NOMO-1 (cell line): ENCODE measurements around the gene ATF3.
"Not testable (repeated sequence)": the region's sequence is repeated elsewhere in the genome, so short reads cannot be mapped to it uniquely, and the experiment has no call there.

ENCODE experiments used
- DNase-seq, 2 experiments: peaks; one replicate each; lab custom pipeline; 2025; ENCODE audit not compliant: unreplicated experiment in 2 of 2; lab: John Stamatoyannopoulos, UW

ATF3 gene

GRCh38 chr1:212624976-212625501 lies 16.5 kb downstream of the ATF3 start:
- DNase-seq, result no peak

DNA sequence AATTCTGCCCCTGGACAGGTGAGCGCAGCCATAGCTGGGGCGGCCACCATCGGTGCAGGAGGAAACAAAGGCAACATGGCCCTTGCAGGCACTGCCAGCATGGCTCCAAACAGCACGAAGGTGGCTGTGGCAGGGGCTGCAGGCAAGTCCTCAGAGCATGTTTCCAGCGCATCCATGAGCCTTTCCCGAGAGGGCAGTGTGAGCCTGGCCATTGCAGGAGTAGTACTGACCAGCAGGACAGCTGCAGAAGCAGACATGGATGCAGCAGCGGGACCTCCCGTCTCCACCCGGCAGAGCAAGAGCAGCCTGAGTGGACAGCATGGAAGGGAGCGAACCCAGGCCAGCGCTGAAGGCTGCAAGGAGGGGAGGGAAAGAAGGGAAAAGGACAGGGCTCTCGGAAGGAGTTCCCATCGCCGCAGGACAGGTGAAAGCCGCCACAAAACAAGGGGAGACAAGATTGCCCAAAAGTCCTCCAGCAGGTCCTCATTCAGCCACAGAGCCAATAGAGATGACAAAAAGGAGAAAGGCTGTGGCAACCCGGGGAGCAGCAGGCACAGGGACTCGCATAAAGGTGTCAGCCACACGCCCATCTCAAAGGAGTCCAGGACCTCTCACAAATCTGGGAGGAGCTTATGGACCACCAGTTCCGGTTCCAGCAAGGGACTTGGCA lies 17.4 kb downstream of the ATF3 start:
- no peak for DNase-seq

GRCh38 chr1:212628046-212628445 lies 19.5 kb downstream of the ATF3 start:
- DNase-seq, result no peak

GRCh38 chr1:212628813-212629415 lies 20.4 kb downstream of the ATF3 start:
- DNase-seq, result no peak

DNA sequence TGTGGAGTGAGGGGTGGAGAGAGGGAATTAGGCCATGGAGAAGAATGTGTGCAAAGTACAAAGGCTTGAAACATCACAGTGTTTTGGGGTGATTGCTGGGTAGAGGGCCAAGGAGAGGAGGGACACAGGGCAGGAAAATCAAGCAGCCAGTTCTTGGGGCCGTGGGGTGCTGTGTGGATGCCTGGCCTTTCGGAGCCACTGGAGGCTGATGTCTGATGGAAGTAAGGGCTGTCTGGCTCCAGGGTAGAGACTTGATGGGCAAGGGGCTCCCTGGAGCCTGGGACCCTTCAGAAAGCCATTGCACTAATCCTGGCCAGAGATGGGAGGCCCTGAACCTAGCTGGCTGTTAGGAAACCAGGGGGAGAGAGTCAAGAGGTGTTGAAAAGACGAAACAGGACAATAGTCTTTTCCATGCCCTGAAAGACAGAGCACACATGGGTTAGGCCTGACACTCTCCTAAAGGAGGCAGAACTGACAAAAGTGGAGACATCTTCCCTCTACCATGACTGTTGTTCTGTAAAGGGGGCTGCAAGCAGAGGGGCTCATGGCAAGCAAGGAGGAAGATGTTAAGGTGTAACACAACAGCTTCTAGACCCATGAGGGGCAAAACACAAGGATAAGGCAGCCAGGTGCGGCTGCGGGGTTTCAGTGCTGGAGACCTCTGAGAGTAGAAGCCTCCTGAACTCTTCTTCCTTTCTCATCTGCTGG lies 21.0 kb downstream of the ATF3 start:
- DNase-seq, result no peak

DNA sequence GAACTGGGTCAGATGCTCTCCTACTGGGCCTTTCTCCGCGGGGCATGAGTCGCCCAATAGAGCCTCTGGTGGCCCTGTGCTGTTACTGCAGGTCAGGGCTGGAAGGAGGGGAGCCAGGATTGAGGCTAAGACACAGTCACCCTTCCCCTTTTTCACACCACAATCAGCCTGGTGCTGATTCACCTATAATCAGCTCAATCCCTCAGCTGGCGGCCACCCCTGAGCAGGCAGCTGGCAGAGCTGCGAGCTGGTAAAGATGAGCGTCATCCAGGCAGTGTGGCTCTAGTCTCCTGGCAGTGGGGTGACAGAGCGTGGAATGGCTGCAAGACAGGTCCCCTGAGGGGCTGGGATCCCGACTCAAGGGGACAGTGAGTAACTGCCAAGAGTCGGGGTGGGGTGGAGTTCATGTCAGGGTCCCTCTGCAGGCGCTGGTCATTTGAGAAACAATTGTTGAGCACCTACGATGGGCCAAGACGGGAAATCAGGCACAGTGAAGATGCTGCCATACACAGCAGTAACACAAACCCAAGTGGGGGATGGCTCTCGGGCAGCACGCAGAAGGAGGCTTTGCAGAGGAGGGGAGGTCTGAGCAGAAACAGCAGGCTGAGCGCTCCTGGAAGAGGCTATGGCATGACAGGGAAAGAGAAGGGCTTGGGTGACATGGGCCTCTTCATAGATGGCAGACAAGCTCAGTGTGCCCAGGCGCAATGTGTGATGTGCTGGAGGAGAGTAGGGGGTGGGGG lies 21.8 kb downstream of the ATF3 start:
- DNase-seq, result peak; percentile 90 to 93

DNA sequence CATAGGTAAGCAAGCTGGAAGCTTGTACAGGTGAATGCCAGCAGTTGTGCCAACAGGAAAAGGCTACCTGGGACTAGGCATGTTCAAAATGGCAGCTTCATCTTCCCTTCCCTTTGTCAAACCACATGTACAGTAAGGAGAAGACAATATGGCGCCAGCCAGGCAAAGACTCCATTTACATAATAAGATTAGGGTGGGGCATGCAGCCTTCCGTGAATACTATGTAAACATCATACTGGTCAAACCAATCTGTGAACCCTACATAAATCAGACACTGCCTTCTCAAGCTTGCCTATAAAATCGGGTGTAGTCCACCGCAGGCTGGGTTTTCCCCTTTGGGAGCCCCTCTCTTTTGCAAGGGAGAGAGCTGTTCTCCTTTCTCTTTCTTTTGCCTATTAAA lies 24.6 kb downstream of the ATF3 start:
- DNase-seq, result peak; percentile 57 to 69

GRCh38 chr1:212634252-212634651 lies 25.7 kb downstream of the ATF3 start:
- no peak for DNase-seq

- peak in 1 of 2 experiments; percentile 13 for DNase-seq
Observed at GRCh38 chr1:212635141-212635631, 26.6 kb downstream of the ATF3 start.

DNA sequence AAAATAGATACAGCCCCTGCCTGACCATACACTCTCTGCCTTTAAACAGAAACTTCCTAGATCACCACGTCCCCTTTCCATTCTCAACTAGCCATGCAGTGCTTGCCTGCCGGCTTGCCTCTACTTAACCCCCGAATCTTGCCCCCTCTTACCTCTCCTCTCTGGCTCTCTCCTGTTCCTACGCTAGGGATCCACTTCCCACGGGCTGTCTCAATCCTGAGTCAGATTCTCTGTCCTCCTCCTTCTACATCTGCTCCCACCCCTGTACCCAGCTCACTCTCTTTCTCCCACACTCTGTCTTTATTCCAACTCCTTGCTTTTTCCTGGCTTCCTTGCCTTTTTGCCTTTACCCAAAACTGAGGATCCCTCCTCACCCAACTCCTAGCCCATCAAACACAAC lies 29.3 kb downstream of the ATF3 start:
- DNase-seq, result no peak

DNA sequence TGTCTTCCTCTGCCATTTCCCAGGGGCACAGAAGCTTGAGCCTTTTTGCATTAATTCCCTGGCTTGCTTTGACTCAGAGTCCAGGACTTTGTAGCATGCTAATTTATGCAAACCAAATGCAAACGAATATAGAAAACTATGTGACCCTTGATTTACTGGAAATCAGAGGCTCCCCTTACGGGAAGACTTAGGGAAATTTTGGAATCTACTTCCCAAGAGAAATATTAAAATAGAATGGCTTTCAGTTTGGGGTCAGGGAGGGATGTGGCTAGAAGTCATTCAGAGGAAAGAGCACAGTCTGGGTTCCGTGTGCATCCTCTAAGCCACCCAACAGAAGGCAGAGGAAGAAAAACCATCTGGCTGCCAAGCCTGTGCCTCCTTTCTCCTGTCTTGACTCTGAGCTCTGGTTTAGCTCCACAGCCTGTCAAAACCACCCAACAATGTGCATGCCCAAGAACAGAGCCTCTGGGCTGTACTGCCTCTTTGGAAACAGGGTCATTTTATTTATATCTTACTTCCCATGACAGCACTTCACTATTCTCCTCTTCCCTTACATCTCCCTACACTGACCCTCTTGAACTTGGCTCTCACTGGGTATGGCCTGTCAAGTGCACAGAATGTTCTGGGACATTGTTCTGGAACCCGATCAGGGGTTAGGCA lies 30.1 kb downstream of the ATF3 start:
- DNase-seq, result no peak

DNA sequence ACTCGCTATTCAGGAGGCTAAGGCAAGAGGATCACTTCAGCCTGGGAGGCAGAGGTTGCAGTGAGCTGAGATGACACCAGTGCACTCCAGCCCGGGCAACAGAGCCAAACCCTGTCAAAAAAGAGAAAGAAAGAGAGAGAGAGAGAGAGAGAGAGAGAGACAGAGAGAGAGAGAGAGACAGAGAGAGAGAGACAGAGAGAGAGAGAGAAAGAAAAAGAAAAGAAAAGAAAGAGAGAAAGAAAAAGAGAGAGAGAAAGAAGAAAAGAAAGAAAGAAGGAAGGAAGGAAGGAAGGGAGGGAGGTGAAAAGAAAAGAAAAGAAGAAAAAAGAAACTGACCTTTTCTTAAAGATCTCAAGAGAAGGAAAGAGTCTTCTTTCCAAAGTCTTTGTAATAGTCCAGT lies 31.0 kb downstream of the ATF3 start:
- DNase-seq, result not testable (repeated sequence)

DNA sequence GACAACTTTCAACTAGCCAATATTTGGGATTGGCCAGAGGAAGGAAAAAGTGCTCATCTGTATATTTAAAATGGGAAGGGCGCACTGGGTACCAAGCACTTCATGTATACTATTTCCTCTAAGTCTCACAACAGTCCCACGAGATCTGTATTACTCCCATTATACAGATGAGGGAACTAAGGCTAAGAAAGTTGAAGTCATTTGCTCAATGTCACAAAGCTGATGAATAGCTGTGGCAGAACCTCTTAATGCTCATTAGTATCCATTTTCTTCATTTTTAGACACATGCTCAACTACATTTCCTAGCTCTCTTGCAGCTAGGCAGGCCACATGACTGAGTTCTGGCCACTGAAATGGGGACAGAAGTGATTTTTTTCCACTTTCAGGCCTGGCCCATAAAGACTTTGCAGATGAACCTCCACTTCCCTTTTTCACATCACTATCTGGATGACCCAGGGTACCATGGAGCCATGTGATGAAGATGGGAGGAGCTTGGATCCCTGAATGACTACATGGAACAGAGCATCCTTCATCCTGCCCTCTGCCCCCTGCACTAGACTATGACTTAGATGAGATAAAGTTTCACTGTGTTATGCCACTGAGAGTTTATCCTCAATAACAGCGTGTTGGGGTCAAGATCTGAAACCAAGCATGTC lies 31.8 kb downstream of the ATF3 start:
- peak in 1 of 2 experiments; percentile 14 for DNase-seq

DNA sequence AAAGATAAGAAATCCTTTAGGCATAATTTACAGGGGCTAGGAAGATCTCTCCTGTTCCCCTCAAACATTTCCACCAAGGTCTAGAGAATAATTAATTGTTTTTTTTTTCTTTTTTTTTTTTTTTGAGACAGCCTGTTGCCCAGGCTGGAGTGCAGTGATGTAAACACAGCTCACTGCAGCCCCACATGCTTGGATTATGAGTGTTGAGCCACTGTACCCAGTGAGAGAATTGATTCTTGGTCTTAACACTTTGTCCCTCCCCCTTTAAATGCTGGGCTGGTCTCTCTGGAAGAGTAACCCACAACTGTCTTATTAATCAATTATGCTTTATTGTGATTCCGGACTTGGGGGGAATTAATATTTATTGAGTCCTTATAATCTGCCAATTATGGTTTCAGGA lies 33.4 kb downstream of the ATF3 start:
- no peak for DNase-seq

DNA sequence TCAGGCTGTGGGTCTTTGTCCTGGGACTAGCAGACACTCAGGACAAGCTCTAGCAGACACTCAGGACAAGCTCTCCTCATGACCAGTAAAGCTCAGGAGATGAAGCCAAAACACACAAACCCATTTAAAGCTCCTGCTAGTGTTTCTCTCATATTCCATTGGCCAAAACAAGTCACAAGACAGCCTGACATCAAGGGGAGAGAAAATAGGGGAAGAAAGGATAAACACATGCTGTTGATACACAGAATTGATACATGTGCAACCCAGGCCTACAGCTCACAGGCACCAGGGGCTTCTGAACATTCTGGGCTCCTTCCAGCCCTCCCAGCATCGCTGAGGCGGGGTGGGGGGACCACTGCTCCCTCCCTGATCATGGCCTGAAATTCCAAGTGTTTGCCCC lies 35.3 kb downstream of the ATF3 start:
- DNase-seq, result no peak

- no peak for DNase-seq
Observed at GRCh38 chr1:212644866-212645545, 36.4 kb downstream of the ATF3 start.

DNA sequence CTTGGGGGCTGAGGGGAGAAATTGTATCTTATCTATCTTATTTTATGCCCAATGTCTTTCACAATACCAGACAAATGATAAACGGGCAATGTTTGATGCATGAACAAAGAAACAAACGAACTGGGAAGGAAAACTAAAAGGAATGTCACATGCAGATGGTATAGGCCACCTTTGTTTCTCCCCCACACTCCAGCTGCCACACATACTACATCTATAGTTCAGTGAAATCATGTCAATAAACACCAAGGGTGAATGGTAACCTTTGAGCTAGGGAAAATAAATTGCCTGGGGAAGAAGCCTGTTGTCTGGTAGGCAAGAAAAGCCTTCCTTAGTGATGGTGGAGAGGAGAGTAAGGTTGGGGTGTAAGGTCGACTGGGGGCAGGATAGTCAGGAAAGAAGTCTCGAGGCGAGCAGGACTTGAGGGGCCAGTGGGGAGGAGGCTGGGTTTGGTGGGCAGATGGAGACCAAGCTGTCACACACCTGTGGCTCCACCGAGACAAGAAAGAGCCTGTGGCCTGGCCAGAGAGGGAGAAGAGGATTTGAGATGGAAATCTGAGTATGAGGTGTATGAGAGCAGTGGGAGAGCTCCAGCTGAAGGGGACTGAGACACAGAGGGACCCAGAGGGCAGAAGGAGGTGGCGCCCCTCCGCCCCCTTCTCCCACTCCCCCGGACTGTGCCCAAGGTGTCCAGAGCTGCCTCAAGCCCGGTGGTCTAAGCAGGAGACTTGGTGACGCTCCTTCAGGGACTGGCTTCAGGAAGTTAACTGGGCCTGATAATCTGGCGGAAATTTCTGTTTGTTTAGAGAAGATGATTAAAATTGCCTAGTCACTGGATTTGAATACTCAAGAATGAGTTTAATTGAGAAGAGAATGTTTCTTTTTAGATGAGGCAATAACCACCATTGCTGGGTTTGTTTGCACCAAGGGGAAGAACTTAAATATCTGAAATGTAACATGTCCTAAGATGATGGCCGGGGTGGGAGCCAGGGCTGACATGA lies 37.3 kb downstream of the ATF3 start:
- no peak for DNase-seq

GRCh38 chr1:212646588-212646987 lies 38.0 kb downstream of the ATF3 start:
- no peak for DNase-seq
